Activated CD8-positive, alpha-beta memory T cell treated with anti-CD3 and anti-CD28 coated beads for 1 hour (primary cell): ENCODE results near the gene CACNA2D3.

Experiments
- DNase-seq, 2 donors: peaks; one replicate each; pipeline ENCODE4 v3.0.0-alpha.2; 2020; ENCODE audit warnings: low read depth in 1 of 2; ENCODE audit errors: extremely low read depth in 1 of 2

The CACNA2D3 gene

GRCh38 chr3:54324103-54324502 lies 201.8 kb downstream of the CACNA2D3 start:
- DNase-seq = no peak

GRCh38 chr3:54326951-54327350 lies 204.6 kb downstream of the CACNA2D3 start:
- no peak for DNase-seq

GRCh38 chr3:54331341-54331740 lies 209.0 kb downstream of the CACNA2D3 start:
- no peak for DNase-seq

GRCh38 chr3:54337846-54338245 lies 215.5 kb downstream of the CACNA2D3 start:
- DNase-seq = no peak

- no peak for DNase-seq
Measured at GRCh38 chr3:54339608-54340007, 217.3 kb downstream of the CACNA2D3 start.

GRCh38 chr3:54341811-54342210 lies 219.5 kb downstream of the CACNA2D3 start:
- no peak for DNase-seq

- DNase-seq = no peak
Measured at GRCh38 chr3:54342676-54343075, 220.3 kb downstream of the CACNA2D3 start.

- no peak for DNase-seq
Measured at GRCh38 chr3:54343495-54343894, 221.1 kb downstream of the CACNA2D3 start.

GRCh38 chr3:54344601-54345231 lies 222.4 kb downstream of the CACNA2D3 start:
- DNase-seq = no peak

GRCh38 chr3:54345847-54346375 lies 223.6 kb downstream of the CACNA2D3 start:
- no peak for DNase-seq

GRCh38 chr3:54347060-54347459 lies 224.7 kb downstream of the CACNA2D3 start:
- no peak for DNase-seq

- DNase-seq = no peak
Measured at GRCh38 chr3:54347933-54348332, 225.6 kb downstream of the CACNA2D3 start.

- DNase-seq = no peak
Measured at GRCh38 chr3:54349231-54349652, 226.9 kb downstream of the CACNA2D3 start.

GRCh38 chr3:54349691-54350090 lies 227.3 kb downstream of the CACNA2D3 start:
- DNase-seq = no peak

- no peak for DNase-seq
Measured at GRCh38 chr3:54353546-54353945, 231.2 kb downstream of the CACNA2D3 start.

- no peak for DNase-seq
Measured at GRCh38 chr3:54353946-54354345, 231.6 kb downstream of the CACNA2D3 start.

GRCh38 chr3:54355800-54356199 lies 233.4 kb downstream of the CACNA2D3 start:
- DNase-seq = no peak

- no peak for DNase-seq
Measured at GRCh38 chr3:54356261-54357045, 234.1 kb downstream of the CACNA2D3 start.

GRCh38 chr3:54357301-54357700 lies 234.9 kb downstream of the CACNA2D3 start:
- DNase-seq = no peak

GRCh38 chr3:54358316-54358715 lies 236.0 kb downstream of the CACNA2D3 start:
- DNase-seq = no peak

- no peak for DNase-seq
Measured at GRCh38 chr3:54358969-54359694, 236.8 kb downstream of the CACNA2D3 start.
